ENCODE results near the gene SIL1.

- no peak for TF ChIP-seq POLR2A (IDR thresholded peaks at IDR 0.05)
- no peak for TF ChIP-seq CTCF (IDR thresholded peaks at IDR 0.05)
Observed at GRCh38 chr5:139186261-139186660, 11.9 kb downstream of the SIL1 start.
